Keratinocyte (primary cell): ENCODE measurements around the gene MAPRE2.

ENCODE experiments used
- EZH2 ChIP-seq: IDR thresholded peaks from one replicate; pipeline ENCODE4 v1.6.1; 2012; ENCODE audit warnings: inconsistent platforms, mild to moderate bottlenecking, low read length, moderate library complexity
- TF ChIP-seq, protein P1 (sequence below), 3 experiments: IDR thresholded peaks in 1 of 3; conservative IDR thresholded peaks in 1 of 3; optimal IDR thresholded peaks in 1 of 3; 2 replicates in 2 of 3; 3 replicates in 1 of 3; pipeline versions ENCODE3 to v1.5.1; 2011; ENCODE audit warnings: low read length in 3 of 3, mild to moderate bottlenecking in 3 of 3, moderate library complexity in 2 of 3, control low read depth in 1 of 3, inconsistent platforms in 1 of 3; ENCODE audit not compliant: insufficient read depth in 2 of 3; ENCODE audit errors: extremely low read depth in 1 of 3

DNA sequence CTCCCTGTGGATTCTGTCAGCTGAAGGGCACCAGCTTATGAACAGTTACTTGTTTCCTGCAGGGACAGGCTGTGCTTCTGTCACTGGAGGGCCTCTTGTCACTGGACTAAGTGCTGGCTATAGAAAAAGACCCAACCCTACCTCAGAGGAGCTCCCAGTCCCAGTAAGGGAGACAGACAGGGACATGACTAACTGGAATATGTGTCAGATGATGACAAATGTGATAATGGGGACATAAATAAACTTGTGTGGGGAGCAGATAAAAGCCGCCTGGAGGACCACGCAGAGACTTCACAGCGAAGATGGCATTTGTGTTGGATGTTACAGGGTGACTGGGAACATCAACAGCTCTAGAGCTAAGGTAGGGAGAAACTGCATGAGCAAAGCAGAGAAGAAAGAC is 95.0 kb downstream of the MAPRE2 start:
- TF ChIP-seq, protein P1, sequence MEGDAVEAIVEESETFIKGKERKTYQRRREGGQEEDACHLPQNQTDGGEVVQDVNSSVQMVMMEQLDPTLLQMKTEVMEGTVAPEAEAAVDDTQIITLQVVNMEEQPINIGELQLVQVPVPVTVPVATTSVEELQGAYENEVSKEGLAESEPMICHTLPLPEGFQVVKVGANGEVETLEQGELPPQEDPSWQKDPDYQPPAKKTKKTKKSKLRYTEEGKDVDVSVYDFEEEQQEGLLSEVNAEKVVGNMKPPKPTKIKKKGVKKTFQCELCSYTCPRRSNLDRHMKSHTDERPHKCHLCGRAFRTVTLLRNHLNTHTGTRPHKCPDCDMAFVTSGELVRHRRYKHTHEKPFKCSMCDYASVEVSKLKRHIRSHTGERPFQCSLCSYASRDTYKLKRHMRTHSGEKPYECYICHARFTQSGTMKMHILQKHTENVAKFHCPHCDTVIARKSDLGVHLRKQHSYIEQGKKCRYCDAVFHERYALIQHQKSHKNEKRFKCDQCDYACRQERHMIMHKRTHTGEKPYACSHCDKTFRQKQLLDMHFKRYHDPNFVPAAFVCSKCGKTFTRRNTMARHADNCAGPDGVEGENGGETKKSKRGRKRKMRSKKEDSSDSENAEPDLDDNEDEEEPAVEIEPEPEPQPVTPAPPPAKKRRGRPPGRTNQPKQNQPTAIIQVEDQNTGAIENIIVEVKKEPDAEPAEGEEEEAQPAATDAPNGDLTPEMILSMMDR (optimal IDR thresholded peaks at IDR 0.05 in 1 of 3, IDR thresholded peaks at IDR 0.05 in 1 of 3, conservative IDR thresholded peaks at IDR 0.05 in 1 of 3; ENCODE audit: extremely low read depth in 1 of 3, insufficient read depth in 2 of 3, low read length in 3 of 3) = no peak
- no peak for TF ChIP-seq EZH2
